Measurements from ENCODE around the gene SLC35E3. TPM values are rescaled to one million over a fixed set of nuclear protein-coding genes. Genes with fewer than 3 reads are reported as not detected.

Gene SLC35E3
- total and polyA plus RNA-seq, 2 experiments from 2014 or later = 5.5 to 13.8 TPM

- H3K4me3 Mint-ChIP-seq = no peak overlapping the region
- no peak overlapping the region for H3K27ac ChIP-seq (ENCODE audit: low read depth)
- DNase-seq (ENCODE audit: low spot score) (no peak), ATAC-seq (no peak)
- no peaks in the 10 kb centered on the region for H3K9me2 ChIP-seq (ENCODE audit: insufficient read depth)
- no peaks in the 10 kb centered on the region for H3K27me3 ChIP-seq (ENCODE audit: insufficient read depth)
- peaks cover 6% of the 10 kb centered on the region; the same call in 1 of the 2 replicates for H4K20me1 ChIP-seq (replicated peaks; ENCODE audit: insufficient read depth)
- H3K4me2 ChIP-seq = no peak overlapping the region
- H3K4me3 ChIP-seq = no peak overlapping the region
- peaks cover 16% of the 10 kb centered on the region for H3K79me2 ChIP-seq (replicated peaks; ENCODE audit: insufficient read depth)
- H3K4me1 Mint-ChIP-seq = peaks cover 10% of the 10 kb centered on the region
- peaks cover 16% of the 10 kb centered on the region; the same call in 1 of the 2 replicates for H3F3A ChIP-seq (replicated peaks; ENCODE audit: low read depth)
- H3K36me3 Mint-ChIP-seq (ENCODE audit: low read depth) = peaks cover 81% of the 10 kb centered on the region
- H3K9me3 Mint-ChIP-seq = no peaks in the 10 kb centered on the region
- H3K4me1 ChIP-seq (ENCODE audit: insufficient read depth) = peaks cover 5% of the 10 kb centered on the region
- peaks cover 63% of the 10 kb centered on the region for H3K36me3 ChIP-seq (ENCODE audit: insufficient read depth)
- H3K27me3 Mint-ChIP-seq (ENCODE audit: insufficient read depth, low read depth, poor library complexity) = no peaks in the 10 kb centered on the region
- no peak overlapping the region for H3K27ac Mint-ChIP-seq
- TF ChIP-seq REST (IDR thresholded peaks at IDR 0.05; ENCODE audit: unreplicated experiment) (no peak), ZNF331 (CRISPR knock-in tag; IDR thresholded peaks at IDR 0.05; ENCODE audit: low read depth) (no peak), STAT1 (IDR thresholded peaks at IDR 0.05; ENCODE audit: unreplicated experiment) (no peak), ZNF114 (CRISPR knock-in tag; IDR thresholded peaks at IDR 0.05) (no peak), EZH2phosphoT487 (IDR thresholded peaks at IDR 0.05; ENCODE audit: unreplicated experiment) (no peak), JUNB (IDR thresholded peaks at IDR 0.05; ENCODE audit: unreplicated experiment) (no peak), NANOG (IDR thresholded peaks at IDR 0.05; ENCODE audit: borderline replicate concordance) (no peak), ZNF462 (CRISPR knock-in tag; IDR thresholded peaks at IDR 0.05) (no peak), CTCF (conservative IDR thresholded peaks at IDR 0.05; ENCODE audit: low read depth in 2 of 2) (no peak), POLR2AphosphoS5 (IDR thresholded peaks at IDR 0.05; ENCODE audit: low read depth) (no peak), EZH2 (IDR thresholded peaks at IDR 0.05; ENCODE audit: low read depth, unreplicated experiment) (no peak), CREB1 (CRISPR knock-in tag; IDR thresholded peaks at IDR 0.05; ENCODE audit: low read depth) (no peak), ETS1 (IDR thresholded peaks at IDR 0.05) (no peak)
- no peak overlapping the region for H2AFZ ChIP-seq
These were observed 82.7 kb downstream of the SLC35E3 start for GRCh38 chr12:68828672-68829068.

All from GM23338 (cell line).